NB4 (cell line): ENCODE measurements around the gene ZNF37A.

Source experiments
- DNase-seq: peaks from one replicate; pipeline ENCODE4 v3.0.0; 2010; ENCODE audit warnings: low read depth
- H3K4me3 ChIP-seq: one replicate; pipeline ENCODE4 v1.5.1; 2011; ENCODE audit warnings: mild to moderate bottlenecking, low read depth, low read length, moderate library complexity
- MYC ChIP-seq: IDR thresholded peaks from 2 replicates; pipeline ENCODE4 v1.6.1; 2011; ENCODE audit warnings: low read depth, low read length
- POLR2A ChIP-seq: IDR thresholded peaks from 2 replicates; pipeline ENCODE4 v1.6.1; 2011; ENCODE audit warnings: mild to moderate bottlenecking; ENCODE audit not compliant: insufficient read length; ENCODE audit errors: extremely low read depth
- TF ChIP-seq, protein P1 (sequence below): IDR thresholded peaks from one replicate; pipeline ENCODE4 v1.5.1; 2012; ENCODE audit warnings: low read depth, low read length
- TF ChIP-seq, protein P2 (sequence below): IDR thresholded peaks from 2 replicates; pipeline ENCODE4 v1.6.1; 2011; ENCODE audit warnings: low read depth, low read length

Gene ZNF37A

GRCh38 chr10:38159004-38159403, 64.9 kb downstream of the ZNF37A start:
- TF ChIP-seq, protein P1, sequence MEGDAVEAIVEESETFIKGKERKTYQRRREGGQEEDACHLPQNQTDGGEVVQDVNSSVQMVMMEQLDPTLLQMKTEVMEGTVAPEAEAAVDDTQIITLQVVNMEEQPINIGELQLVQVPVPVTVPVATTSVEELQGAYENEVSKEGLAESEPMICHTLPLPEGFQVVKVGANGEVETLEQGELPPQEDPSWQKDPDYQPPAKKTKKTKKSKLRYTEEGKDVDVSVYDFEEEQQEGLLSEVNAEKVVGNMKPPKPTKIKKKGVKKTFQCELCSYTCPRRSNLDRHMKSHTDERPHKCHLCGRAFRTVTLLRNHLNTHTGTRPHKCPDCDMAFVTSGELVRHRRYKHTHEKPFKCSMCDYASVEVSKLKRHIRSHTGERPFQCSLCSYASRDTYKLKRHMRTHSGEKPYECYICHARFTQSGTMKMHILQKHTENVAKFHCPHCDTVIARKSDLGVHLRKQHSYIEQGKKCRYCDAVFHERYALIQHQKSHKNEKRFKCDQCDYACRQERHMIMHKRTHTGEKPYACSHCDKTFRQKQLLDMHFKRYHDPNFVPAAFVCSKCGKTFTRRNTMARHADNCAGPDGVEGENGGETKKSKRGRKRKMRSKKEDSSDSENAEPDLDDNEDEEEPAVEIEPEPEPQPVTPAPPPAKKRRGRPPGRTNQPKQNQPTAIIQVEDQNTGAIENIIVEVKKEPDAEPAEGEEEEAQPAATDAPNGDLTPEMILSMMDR: no peak
- TF ChIP-seq MYC (no peak), POLR2A (no peak)
- TF ChIP-seq, protein P2, sequence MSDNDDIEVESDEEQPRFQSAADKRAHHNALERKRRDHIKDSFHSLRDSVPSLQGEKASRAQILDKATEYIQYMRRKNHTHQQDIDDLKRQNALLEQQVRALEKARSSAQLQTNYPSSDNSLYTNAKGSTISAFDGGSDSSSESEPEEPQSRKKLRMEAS: no peak
- H3K4me3 ChIP-seq: no peak overlapping the region
- no peak for DNase-seq

GRCh38 chr10:38163617-38164016, 69.5 kb downstream of the ZNF37A start:
- H3K4me3 ChIP-seq: no peak overlapping the region
- DNase-seq: no peak
- TF ChIP-seq POLR2A (no peak), MYC (no peak)
- TF ChIP-seq, protein P1: no peak
- TF ChIP-seq, protein P2: no peak

GRCh38 chr10:38174336-38174735, 80.2 kb downstream of the ZNF37A start:
- no peak for DNase-seq
- TF ChIP-seq POLR2A (no peak), MYC (no peak)
- TF ChIP-seq, protein P1: no peak
- TF ChIP-seq, protein P2: no peak
- no peak overlapping the region for H3K4me3 ChIP-seq

DNA sequence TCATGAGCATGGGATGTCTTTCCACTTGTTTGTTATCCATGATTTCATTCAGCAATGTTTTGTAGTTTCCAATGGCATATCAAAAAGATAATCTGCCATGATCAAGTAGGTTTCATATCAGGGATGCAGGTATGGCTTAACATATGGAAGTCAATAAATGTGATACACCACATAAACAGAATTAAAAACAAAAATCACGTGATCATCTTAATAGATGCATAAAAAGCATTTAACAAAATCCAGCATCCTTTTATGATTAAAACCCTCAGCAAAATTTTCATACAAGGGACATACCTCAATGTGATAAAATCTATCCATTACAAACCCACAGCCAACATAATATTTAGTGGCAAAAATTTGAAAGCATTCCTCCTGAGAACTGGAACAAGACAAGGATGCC, 90.3 kb downstream of the ZNF37A start:
- no peak for DNase-seq
- TF ChIP-seq POLR2A: no peak
- TF ChIP-seq, protein P2: no peak
- TF ChIP-seq, protein P1: no peak
- no peak for TF ChIP-seq MYC
- H3K4me3 ChIP-seq: no peak overlapping the region
